Breast epithelium (tissue), 3 donors: ENCODE results near the gene COPS6.

ENCODE experiments used
- CTCF ChIP-seq, 3 donors: fragments of 450-650 bp; IDR thresholded peaks; one replicate each; pipeline ENCODE4 v1.5.1; 2016 to 2017; ENCODE audit warnings: antibody characterized with exemption in 3 of 3, mild to moderate bottlenecking in 3 of 3, moderate library complexity in 3 of 3
- POLR2AphosphoS5 ChIP-seq, 3 donors: sonication (generic); formaldehyde crosslinking; IDR thresholded peaks; one replicate each; pipeline ENCODE4 v1.6.1; 2017; ENCODE audit warnings: antibody characterized with exemption in 3 of 3

GRCh38 chr7:100057006-100057405 lies 31.8 kb upstream of the COPS6 start:
- TF ChIP-seq CTCF (IDR thresholded peaks at IDR 0.05) (no peak), POLR2AphosphoS5 (IDR thresholded peaks at IDR 0.05) (no peak)
